ENCODE data around the gene UCK2.

DNA sequence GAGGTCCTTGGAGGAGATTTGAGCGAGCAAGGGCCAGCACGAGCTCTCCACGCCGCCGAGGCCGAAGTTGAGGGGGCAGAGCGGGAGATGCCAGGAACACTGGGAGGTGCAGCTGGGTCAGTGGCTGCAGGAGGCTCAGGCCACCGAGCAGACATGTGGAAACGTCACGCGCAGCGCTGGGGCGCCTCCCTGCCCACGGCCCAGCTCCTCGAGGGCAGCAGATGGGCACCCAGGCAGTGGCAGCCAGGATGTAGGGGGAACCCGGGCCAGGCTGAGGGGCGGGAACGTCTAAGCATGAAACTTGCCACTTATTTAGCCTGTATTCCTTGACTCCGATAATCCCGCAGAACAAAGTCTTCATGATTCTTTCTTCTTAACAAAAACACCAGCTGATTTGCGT is 114.1 kb downstream of the UCK2 start:
- TF ChIP-seq CTCF (IDR thresholded peaks at IDR 0.05; ENCODE audit: low read depth, low read length, poor library complexity, severe bottlenecking) (no peak), EZH2phosphoT487 (IDR thresholded peaks at IDR 0.05; ENCODE audit: borderline replicate concordance, low read length) (no peak)
